Fibroblast of pulmonary artery (primary cell): ENCODE results near the gene PCDHB16.
"Not testable (repeated sequence)": the region's sequence is repeated elsewhere in the genome, so short reads cannot be mapped to it uniquely, and the experiment has no call there.

ENCODE experiments used
- DNase-seq: peaks from one replicate; pipeline ENCODE4 v3.0.0-alpha.2; 2010; ENCODE audit warnings: low read depth
- H3K4me3 ChIP-seq: replicated peaks from 2 replicates; pipeline ENCODE4 v1.5.1; 2011; ENCODE audit warnings: low read depth, mild to moderate bottlenecking, control low read depth, low read length, moderate library complexity
- TF ChIP-seq, protein P1 (sequence below): IDR thresholded peaks from 2 replicates; pipeline ENCODE4 v1.5.1; 2011; ENCODE audit warnings: mild to moderate bottlenecking, control low read depth, low read length, inconsistent platforms; ENCODE audit errors: missing control alignments

The PCDHB16 gene

DNA sequence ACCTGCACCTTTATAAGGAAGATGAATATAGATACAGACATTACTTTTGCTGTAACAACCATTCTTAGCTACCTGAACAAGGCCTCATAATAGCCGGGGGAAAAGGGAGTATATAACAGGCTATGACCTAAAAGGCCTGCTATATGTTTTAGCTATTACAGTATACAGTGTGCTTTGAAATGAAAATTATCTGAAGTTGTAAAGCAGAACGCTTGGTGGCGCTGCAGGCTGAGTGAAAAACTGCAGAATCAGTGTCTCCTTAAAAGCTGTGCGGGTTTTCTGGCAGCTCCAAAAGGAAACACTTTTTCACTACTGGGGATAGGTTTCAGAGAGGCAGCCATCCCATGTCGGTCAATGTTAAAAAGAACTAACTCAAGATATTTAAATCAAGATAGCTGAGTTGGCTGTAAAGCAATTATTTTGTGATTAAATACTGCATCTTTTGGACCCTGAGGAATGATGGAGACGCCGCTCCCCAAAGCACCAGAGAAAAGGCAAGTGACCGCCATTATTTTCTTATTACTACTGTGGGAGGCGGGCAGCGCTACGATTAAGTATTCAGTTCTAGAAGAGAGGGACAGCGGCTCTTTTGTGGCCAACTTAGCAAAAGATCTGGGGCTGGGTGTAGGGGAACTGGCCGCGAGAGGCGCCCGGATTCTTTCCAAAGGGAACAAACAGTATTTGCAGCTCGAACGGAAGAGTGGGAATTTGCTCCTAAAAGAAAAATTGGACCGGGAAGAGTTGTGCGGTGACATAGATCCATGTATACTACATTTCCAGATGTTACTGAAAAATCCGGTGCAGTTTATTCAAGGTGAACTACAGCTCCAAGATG lies 26.4 kb upstream of the PCDHB16 start:
- DNase-seq = no peak
- H3K4me3 ChIP-seq = no peak overlapping the region
- TF ChIP-seq, protein P1, sequence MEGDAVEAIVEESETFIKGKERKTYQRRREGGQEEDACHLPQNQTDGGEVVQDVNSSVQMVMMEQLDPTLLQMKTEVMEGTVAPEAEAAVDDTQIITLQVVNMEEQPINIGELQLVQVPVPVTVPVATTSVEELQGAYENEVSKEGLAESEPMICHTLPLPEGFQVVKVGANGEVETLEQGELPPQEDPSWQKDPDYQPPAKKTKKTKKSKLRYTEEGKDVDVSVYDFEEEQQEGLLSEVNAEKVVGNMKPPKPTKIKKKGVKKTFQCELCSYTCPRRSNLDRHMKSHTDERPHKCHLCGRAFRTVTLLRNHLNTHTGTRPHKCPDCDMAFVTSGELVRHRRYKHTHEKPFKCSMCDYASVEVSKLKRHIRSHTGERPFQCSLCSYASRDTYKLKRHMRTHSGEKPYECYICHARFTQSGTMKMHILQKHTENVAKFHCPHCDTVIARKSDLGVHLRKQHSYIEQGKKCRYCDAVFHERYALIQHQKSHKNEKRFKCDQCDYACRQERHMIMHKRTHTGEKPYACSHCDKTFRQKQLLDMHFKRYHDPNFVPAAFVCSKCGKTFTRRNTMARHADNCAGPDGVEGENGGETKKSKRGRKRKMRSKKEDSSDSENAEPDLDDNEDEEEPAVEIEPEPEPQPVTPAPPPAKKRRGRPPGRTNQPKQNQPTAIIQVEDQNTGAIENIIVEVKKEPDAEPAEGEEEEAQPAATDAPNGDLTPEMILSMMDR = no peak

- H3K4me3 ChIP-seq, DNase-seq: not testable (repeated sequence)
Observed at GRCh38 chr5:141157356-141157755, 24.8 kb upstream of the PCDHB16 start.

DNA sequence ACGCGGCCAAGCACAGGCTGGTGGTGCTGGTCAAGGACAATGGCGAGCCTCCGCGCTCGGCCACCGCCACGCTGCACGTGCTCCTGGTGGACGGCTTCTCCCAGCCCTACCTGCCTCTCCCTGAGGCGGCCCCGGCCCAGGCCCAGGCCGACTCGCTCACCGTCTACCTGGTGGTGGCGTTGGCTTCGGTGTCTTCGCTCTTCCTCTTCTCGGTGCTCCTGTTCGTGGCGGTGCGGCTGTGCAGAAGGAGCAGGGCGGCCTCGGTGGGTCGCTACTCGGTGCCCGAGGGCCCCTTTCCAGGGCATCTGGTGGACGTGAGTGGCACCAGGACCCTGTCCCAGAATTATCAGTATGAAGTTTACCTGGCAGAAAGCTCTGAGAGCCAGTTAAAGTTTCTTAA lies 24.3 kb upstream of the PCDHB16 start:
- DNase-seq, H3K4me3 ChIP-seq: not testable (repeated sequence)

- H3K4me3 ChIP-seq = no peak within 1 kb of the TSS
- peak; percentile 12 for DNase-seq
- TF ChIP-seq, protein P1 = peak; percentile 31
Observed at GRCh38 chr5:141172381-141173204, 9.6 kb upstream of the PCDHB16 start, which contains the start of gene PCDHB7. TSS of gene PCDHB7 (plus strand) at chr5:141172644. CDS start at chr5:141172836, 192 bp downstream.

DNA sequence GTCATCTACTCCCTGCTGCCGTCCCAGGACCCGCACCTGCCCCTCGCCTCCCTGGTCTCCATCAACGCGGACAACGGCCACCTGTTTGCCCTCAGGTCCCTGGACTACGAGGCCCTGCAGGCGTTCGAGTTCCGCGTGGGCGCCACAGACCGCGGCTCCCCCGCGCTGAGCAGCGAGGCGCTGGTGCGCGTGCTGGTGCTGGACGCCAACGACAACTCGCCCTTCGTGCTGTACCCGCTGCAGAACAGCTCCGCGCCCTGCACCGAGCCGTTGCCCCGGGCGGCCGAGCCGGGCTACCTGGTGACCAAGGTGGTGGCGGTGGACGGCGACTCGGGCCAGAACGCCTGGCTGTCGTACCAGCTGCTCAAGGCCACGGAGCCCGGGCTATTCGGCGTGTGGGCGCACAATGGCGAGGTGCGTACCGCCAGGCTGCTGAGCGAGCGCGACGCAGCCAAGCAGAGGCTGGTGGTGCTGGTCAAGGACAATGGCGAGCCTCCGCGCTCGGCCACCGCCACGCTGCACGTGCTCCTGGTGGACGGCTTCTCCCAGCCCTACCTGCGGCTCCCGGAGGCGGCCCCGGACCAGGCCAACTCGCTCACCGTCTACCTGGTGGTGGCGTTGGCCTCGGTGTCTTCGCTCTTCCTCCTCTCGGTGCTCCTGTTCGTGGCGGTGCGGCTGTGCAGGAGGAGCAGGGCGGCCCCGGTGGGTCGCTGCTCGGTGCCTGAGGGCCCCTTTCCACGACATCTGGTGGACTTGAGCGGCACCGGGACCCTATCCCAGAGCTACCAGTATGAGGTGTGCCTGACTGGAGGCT lies 7.7 kb upstream of the PCDHB16 start:
- H3K4me3 ChIP-seq, DNase-seq: not testable (repeated sequence)

GRCh38 chr5:141175933-141176332 lies 6.3 kb upstream of the PCDHB16 start:
- no peak overlapping the region for H3K4me3 ChIP-seq
- no peak for DNase-seq
- TF ChIP-seq, protein P1 = no peak

DNA sequence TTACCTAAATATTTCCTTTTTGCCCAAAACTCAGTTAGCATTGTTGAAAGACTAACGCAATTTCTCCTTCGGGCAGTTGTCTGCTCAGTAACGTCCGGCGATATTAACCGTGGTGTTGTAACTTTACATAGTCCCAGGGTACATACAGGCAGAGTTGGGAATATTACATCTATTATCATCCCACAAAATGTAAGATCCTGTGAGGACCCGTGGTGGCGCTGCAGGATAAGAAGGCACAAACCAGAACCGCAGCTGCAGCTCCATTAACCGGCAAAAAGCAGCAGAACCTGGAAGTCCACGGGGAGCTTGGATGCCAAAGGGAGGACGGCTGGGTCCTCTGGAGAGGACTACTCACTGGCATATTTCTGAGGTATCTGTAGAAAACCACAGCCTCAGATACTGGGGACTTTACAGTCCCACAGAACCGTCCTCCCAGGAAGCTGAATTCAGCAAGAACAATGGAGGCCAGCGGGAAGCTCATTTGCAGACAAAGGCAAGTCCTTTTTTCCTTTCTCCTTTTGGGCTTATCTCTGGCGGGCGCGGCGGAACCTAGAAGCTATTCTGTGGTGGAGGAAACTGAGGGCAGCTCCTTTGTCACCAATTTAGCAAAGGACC lies 4.5 kb upstream of the PCDHB16 start, which contains the start of gene PCDHB8:
PCDHB8 (plus strand) TSS at position 214 of the 615 bp plus-strand sequence; CDS start at position 459, 245 bp downstream.
- not testable (repeated sequence) for DNase-seq, H3K4me3 ChIP-seq

- H3K4me3 ChIP-seq, DNase-seq: not testable (repeated sequence)
Observed at GRCh38 chr5:141179371-141179770, 2.8 kb upstream of the PCDHB16 start.

DNA sequence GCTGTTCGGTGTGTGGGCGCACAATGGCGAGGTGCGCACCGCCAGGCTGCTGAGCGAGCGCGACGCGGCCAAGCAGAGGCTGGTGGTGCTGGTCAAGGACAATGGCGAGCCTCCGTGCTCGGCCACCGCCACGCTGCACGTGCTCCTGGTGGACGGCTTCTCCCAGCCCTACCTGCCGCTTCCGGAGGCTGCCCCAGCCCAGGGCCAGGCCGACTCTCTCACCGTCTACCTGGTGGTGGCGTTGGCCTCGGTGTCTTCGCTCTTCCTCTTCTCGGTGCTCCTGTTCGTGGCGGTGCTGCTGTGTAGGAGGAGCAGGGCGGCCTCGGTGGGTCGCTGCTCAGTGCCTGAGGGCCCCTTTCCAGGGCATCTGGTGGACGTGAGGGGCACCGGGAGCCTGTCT lies 2.3 kb upstream of the PCDHB16 start:
- H3K4me3 ChIP-seq = not testable (repeated sequence)

More for the DNA sequence above, 2.3 kb upstream of the PCDHB16 start:
- DNase-seq = not testable (repeated sequence)
